Stimulated activated CD4-positive, alpha-beta T cell treated with anti-CD3 and anti-CD28 coated beads, Interleukin-12 subunit alpha, Interleukin-12 subunit beta, amount 100 ng/mL, for 4 hours (primary cell): Measurements from ENCODE around the gene PDXK.
A peak's percentile ranks its signal among the peaks of the same experiment; 100 is the strongest.

ENCODE experiments used
- DNase-seq: peaks from one replicate; pipeline ENCODE4 v3.0.0-alpha.2; 2020

PDXK gene

GRCh38 chr21:43764576-43765495, 45.9 kb downstream of the PDXK start:
- no peak for DNase-seq

- DNase-seq = no peak
These were observed 48.0 kb downstream of the PDXK start for GRCh38 chr21:43766734-43767497.

DNA sequence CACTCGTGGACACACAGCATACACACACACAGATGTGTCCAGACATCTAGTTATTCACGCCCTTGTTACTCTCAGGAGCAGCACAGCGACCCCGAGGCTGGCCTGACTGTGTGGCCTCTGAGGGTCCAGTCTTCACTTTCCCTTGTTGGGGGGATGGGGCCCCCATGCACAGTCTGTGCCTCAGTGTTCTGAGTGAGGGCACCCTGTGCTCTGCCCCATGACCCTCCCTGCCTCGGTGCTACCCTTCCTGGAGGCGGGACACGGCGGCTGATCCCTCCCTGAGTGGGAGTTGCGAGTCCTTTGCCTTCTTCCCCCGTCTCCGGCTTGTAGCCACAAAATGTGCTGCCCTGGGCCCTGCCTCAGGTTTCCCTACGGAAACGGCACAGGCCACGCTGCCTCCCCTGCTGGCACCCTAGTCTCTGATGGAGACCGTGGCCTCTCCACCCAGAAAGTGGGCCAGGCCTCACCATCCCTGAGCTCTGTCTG, 48.6 kb downstream of the PDXK start:
- no peak for DNase-seq

- DNase-seq = no peak
These were observed 49.3 kb downstream of the PDXK start for GRCh38 chr21:43767984-43768867.

- no peak for DNase-seq
These were observed 49.9 kb downstream of the PDXK start for GRCh38 chr21:43768868-43769167.

DNA sequence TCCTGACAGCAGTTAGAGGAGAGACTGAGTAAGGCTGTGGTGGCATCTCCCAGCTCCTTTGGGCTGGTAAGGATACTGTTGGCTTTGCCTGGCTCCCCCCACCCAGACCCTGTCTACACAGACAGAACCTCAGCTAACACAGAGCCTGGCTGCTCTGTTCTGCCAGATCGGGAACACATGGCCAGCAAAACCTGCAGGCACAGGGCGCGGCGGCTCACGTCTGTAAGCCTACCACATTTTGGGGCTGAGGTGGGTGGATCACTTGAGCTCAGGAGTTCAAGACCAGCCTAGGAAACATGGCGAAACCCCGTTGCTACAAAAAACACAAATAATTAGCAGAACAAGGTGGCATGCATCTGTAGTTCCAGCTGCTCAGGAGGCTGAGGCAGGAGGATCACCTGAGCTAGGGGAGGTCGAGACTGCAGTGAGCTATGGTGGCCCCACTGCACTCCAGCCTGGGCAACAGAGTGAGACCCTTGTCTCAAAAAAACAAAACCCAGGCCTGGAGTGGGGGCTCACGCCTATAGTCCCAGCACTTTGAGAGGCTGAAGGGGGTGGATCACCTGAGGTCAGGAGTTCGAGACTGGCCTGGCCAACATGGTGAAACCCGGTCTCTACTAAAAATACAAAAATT, 50.5 kb downstream of the PDXK start:
- no peak for DNase-seq

GRCh38 chr21:43770066-43770655, 51.2 kb downstream of the PDXK start:
- DNase-seq = no peak

GRCh38 chr21:43771199-43771675, 52.3 kb downstream of the PDXK start:
- no peak for DNase-seq

- no peak for DNase-seq
These were observed 52.9 kb downstream of the PDXK start for GRCh38 chr21:43771698-43772424.

DNA sequence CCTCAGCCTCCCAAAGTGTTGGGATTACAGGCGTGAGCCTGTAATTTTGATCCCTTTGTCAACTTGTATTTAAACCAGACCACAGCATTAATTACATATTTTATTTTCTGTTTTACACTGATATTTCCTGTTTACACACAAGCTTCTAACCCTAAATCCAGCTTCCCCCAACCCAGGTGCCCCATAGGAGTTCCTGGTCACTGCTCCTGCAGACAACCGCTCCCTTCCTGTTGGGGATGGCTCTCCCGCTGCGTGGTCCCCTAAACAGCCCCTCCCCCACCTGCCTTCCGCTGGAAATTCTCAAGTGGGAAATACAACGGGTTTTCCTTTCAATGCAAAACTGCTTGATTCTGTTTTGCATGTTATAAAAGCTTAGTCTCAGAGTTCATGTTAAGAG, 53.5 kb downstream of the PDXK start:
- DNase-seq = no peak

DNA sequence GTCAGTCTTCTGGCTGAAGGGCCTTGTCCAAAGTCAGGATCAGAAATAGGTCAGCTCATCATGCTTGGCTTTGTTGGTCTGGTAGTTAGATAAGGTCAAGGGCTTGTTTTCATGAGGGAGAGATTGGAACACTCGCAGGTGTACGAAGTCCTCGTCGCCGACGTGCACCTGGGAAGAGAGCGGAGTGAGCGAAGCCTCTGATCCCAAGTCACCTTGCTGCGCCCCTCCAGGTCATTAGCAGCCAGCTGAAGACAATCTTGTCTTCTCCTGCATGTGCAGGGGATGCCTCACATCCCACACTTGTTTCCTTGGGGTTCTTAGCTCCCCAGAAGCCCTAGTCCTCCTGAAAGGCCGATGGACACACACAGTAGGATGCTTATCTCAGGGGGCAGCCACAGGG, 55.2 kb downstream of the PDXK start:
- DNase-seq = no peak

DNA sequence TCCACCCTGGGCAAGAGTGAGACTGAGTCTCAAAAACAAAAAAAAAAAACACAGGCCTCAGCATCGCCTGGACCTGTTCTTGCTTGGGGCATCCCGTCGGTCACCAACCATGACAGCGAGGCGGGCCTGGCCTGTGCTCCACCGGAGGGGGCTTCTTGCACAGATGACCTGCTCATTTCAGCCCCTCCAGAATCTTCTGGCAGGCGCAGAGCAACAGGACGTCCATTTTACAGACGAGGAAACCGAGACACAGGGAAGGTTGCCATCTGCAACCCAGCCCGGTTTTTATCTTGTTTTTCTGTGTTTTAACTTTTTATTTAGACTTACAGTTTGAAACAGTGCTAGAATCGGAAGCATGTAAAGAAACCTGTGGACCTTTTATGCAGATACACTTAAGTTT, 56.3 kb downstream of the PDXK start:
- DNase-seq = no peak

GRCh38 chr21:43775795-43776430, 57.0 kb downstream of the PDXK start, which contains the start of gene CSTB:
Gene CSTB, minus strand, starts transcription at chr21:43776308. Its CDS starts 39 bp downstream, at chr21:43776269.
- peak; percentile 82 for DNase-seq

DNA sequence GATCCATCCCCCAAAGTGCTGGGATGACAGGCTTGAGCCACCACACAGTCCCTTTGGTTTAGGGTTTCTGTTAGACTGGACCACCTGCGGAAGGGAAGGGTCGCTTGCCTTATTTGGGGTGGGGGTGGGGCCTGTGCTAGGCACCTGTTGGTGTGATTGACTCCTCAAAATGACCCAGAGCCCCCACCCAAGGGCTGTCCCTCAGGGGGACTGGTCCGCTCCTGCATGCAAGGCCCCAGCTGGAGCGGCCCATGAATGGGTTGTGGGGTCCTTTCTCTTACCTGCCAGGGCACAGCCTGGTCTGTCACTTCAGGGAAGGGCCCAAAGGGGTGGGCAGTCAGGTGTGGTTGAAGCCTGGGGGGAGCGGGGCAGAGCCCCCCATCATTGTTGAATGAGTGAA, 59.0 kb downstream of the PDXK start:
- no peak for DNase-seq

DNA sequence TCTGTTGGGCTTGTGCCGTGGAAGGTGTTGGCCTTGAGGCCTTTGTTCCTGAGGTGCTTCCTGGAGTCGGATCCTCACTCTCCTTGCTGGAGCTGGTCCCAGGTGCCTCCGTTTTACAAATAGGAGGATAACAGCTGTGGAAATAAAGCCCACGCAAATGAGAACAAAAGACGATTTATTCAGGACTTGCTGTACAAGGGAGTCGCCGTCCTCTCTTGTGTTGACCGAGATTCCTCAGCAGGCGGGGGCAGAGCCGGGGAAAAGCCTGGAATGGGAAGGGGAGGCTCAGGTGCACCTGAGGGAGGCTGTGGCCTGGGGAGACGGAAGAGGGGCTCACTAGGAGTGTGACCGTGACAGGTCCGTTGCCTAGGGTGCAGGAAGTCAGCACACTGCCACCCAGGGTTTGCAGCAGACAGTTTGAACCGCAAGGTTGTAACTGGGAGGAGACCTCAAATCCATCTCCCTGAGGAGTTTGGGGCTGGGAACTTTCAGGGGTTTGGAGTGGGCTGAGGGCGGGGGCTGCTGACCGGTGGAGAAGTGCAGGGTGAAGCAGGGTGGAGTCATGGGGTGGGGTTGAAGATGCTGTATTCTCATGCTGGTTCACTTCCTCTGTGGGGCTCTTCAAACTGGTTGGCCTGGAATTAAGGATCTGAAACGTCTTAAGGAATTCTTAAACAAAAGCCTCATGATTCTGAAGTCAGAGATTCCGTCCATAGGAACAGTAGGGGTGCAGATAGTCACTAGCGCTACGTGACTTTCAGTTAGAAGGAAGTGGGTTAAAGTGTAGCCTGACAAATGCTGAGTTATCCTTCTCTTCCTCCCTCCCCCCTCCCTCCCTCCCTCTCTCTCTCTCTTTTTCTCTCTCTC, 59.8 kb downstream of the PDXK start:
- no peak for DNase-seq

- DNase-seq = no peak
These were observed 60.7 kb downstream of the PDXK start for GRCh38 chr21:43779660-43780059.

GRCh38 chr21:43781846-43782245, 62.9 kb downstream of the PDXK start:
- no peak for DNase-seq

GRCh38 chr21:43782431-43783097, 63.6 kb downstream of the PDXK start:
- DNase-seq = no peak

- DNase-seq = no peak
These were observed 64.3 kb downstream of the PDXK start for GRCh38 chr21:43783098-43783700.
